Measurements from ENCODE around the gene FAM3D. TPM values are rescaled to one million over a fixed set of nuclear protein-coding genes. Genes with fewer than 3 reads are reported as not detected.

The FAM3D gene
- polyA plus RNA-seq, 1 of the 3 experiments (the other 2 are of a cell fraction), result not detected

- TF ChIP-seq ZBTB33 (IDR thresholded peaks at IDR 0.05; ENCODE audit: borderline replicate concordance, low read depth) (no peak), SMC3 (IDR thresholded peaks at IDR 0.05; ENCODE audit: low read depth, low read length) (no peak), EP300 (IDR thresholded peaks at IDR 0.05; ENCODE audit: borderline replicate concordance in 1 of 2, low read depth in 1 of 2, low read length in 1 of 2) (no peak), GABPA (IDR thresholded peaks at IDR 0.05; ENCODE audit: low read depth) (no peak)
Observed at GRCh38 chr3:58667704-58668103, 1.1 kb upstream of the FAM3D start (continued).

- Histone ChIP-seq H3K9me2 (no peaks in the 10 kb centered on the region), H3K36me3 (replicated peaks in 1 of 2; ENCODE audit: control insufficient read depth in 1 of 2, insufficient read depth in 2 of 2, low read length in 1 of 2) (no peaks in the 10 kb centered on the region), H3K9me3 (no peaks in the 10 kb centered on the region), H3K27ac (ENCODE audit: low read depth in 2 of 2, low read length in 1 of 2) (no peak overlapping the region), H3K4me2 (no peak overlapping the region), H3K9ac (no peak overlapping the region), H3K79me2 (ENCODE audit: insufficient read depth) (no peaks in the 10 kb centered on the region), H3K4me1 (ENCODE audit: control insufficient read depth in 1 of 2, insufficient read depth in 2 of 2, low read depth in 1 of 2, low read length in 1 of 2) (no peaks in the 10 kb centered on the region), H3F3A (replicated peaks; ENCODE audit: insufficient read depth) (no peaks in the 10 kb centered on the region), H3K4me3 (ENCODE audit: low read depth in 2 of 2, low read length in 1 of 2) (no peak overlapping the region), H3K27me3 (ENCODE audit: insufficient read depth) (no peaks in the 10 kb centered on the region; the same call in 1 of the 2 replicates), H4K20me1 (ENCODE audit: insufficient read depth) (no peaks in the 10 kb centered on the region), H2AFZ (ENCODE audit: low read depth) (no peak overlapping the region)
- CTCF ChIA-PET, result interaction anchor here (1.2 kb wide), 1 partner anchor 98 kb away, joined by 3 read pairs; no protein-coding TSS in a partner anchor
- TF ChIP-seq RCOR1 (IDR thresholded peaks at IDR 0.05; ENCODE audit: low read length), result no peak
- POLR2A ChIA-PET, result interaction anchor here (0.6 kb wide), 1 partner anchor 255 kb away, joined by 3 read pairs; no protein-coding TSS in a partner anchor
- 43% methylated on average over 1 of the region's 1 CpG for WGBS (ENCODE audit: low lambda C conversion rate)
- no peak for DNase-seq
Observed at GRCh38 chr3:58667229-58667628, 655 bp upstream of the FAM3D start.

- TF ChIP-seq RFX5 (IDR thresholded peaks at IDR 0.05; ENCODE audit: low read length) (no peak), MEF2A (IDR thresholded peaks at IDR 0.05; ENCODE audit: borderline replicate concordance, low read depth) (no peak), GABPA (IDR thresholded peaks at IDR 0.05; ENCODE audit: low read depth) (no peak)
- TF ChIP-seq, protein P1, sequence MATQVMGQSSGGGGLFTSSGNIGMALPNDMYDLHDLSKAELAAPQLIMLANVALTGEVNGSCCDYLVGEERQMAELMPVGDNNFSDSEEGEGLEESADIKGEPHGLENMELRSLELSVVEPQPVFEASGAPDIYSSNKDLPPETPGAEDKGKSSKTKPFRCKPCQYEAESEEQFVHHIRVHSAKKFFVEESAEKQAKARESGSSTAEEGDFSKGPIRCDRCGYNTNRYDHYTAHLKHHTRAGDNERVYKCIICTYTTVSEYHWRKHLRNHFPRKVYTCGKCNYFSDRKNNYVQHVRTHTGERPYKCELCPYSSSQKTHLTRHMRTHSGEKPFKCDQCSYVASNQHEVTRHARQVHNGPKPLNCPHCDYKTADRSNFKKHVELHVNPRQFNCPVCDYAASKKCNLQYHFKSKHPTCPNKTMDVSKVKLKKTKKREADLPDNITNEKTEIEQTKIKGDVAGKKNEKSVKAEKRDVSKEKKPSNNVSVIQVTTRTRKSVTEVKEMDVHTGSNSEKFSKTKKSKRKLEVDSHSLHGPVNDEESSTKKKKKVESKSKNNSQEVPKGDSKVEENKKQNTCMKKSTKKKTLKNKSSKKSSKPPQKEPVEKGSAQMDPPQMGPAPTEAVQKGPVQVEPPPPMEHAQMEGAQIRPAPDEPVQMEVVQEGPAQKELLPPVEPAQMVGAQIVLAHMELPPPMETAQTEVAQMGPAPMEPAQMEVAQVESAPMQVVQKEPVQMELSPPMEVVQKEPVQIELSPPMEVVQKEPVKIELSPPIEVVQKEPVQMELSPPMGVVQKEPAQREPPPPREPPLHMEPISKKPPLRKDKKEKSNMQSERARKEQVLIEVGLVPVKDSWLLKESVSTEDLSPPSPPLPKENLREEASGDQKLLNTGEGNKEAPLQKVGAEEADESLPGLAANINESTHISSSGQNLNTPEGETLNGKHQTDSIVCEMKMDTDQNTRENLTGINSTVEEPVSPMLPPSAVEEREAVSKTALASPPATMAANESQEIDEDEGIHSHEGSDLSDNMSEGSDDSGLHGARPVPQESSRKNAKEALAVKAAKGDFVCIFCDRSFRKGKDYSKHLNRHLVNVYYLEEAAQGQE (IDR thresholded peaks at IDR 0.05; ENCODE audit: low read depth, low read length), result no peak
- no peak overlapping the region for H3K27ac ChIP-seq (ENCODE audit: low read depth in 2 of 2, low read length in 1 of 2)
- POLR2A ChIA-PET, result no interaction called here
- H3K79me2 ChIP-seq (ENCODE audit: insufficient read depth), result no peaks in the 10 kb centered on the region
- WGBS (ENCODE audit: low lambda C conversion rate), result 53% methylated on average over 2 of the region's 2 CpGs
- H4K20me1 ChIP-seq (ENCODE audit: insufficient read depth), result no peaks in the 10 kb centered on the region
- no peaks in the 10 kb centered on the region for H3F3A ChIP-seq (replicated peaks; ENCODE audit: insufficient read depth)
- H2AFZ ChIP-seq (ENCODE audit: low read depth), result no peak overlapping the region
- no peaks in the 10 kb centered on the region for H3K9me2 ChIP-seq
- no peak overlapping the region for H3K4me2 ChIP-seq
- H3K9me3 ChIP-seq, result no peaks in the 10 kb centered on the region
- no peak for DNase-seq
- no peaks in the 10 kb centered on the region for H3K36me3 ChIP-seq (replicated peaks in 1 of 2; ENCODE audit: control insufficient read depth in 1 of 2, insufficient read depth in 2 of 2, low read length in 1 of 2)
- no peaks in the 10 kb centered on the region for H3K4me1 ChIP-seq (ENCODE audit: control insufficient read depth in 1 of 2, insufficient read depth in 2 of 2, low read depth in 1 of 2, low read length in 1 of 2)
- CTCF ChIA-PET, result interaction anchor here (3.3 kb wide), 1 partner anchor 25 kb away, joined by 12 read pairs; no protein-coding TSS in a partner anchor
- H3K9ac ChIP-seq, result no peak overlapping the region
- no peaks in the 10 kb centered on the region; the same call in 1 of the 2 replicates for H3K27me3 ChIP-seq (ENCODE audit: insufficient read depth)
- no peak overlapping the region; a peak in 1 of 4 replicates for H3K4me3 ChIP-seq (ENCODE audit: low read depth in 2 of 2, low read length in 1 of 2)
Observed at GRCh38 chr3:58665405-58665804, 1.2 kb downstream of the FAM3D start.

Data from SK-N-SH (cell line).